Stomach smooth muscle (tissue), 2 donors: Measurements from ENCODE around the gene EXD2.
A peak's percentile ranks its signal among the peaks of the same experiment; 100 is the strongest.

Experiments
- H3K27ac ChIP-seq: one replicate; pipeline ENCODE4 v1.7.0; 2013; ENCODE audit warnings: mild to moderate bottlenecking, low read length, inconsistent platforms
- H3K27me3 ChIP-seq, 2 donors: one replicate each; pipeline ENCODE4 v1.7.0; 2013; ENCODE audit warnings: low read length in 2 of 2; ENCODE audit not compliant: insufficient read depth in 2 of 2, control insufficient read depth in 1 of 2
- H3K36me3 ChIP-seq, 2 donors: one replicate each; pipeline ENCODE4 v1.7.0; 2013; ENCODE audit warnings: low read length in 2 of 2; ENCODE audit not compliant: control insufficient read depth in 2 of 2, insufficient read depth in 2 of 2
- H3K4me1 ChIP-seq: one replicate; pipeline ENCODE4 v1.7.0; 2013; ENCODE audit warnings: low read length; ENCODE audit not compliant: control insufficient read depth, insufficient read depth
- H3K4me3 ChIP-seq, 2 donors: one replicate each; pipeline ENCODE4 v1.7.0; 2013; ENCODE audit warnings: low read length in 2 of 2
- H3K9ac ChIP-seq, 2 donors: one replicate each; pipeline ENCODE4 v1.7.0; 2013; ENCODE audit warnings: low read length in 2 of 2, mild to moderate bottlenecking in 1 of 2
- H3K9me3 ChIP-seq, 2 donors: one replicate each; pipeline ENCODE4 v1.7.0; 2013; ENCODE audit warnings: low read length in 2 of 2; ENCODE audit not compliant: control insufficient read depth in 2 of 2
- donor health status: healthy.
- donor health status: Pancreatic carcinoma.

The EXD2 gene

GRCh38 chr14:69191340-69192111 is at the start of gene EXD2:
Gene EXD2, plus strand, starts transcription at chr14:69191498. Its CDS starts 17,973 bp downstream, at chr14:69209471.
- Histone ChIP-seq H3K27me3 (no peaks in the 10 kb centered on the region), H3K4me1 (peaks cover 2% of the 10 kb centered on the region), H3K9ac (peak within 1 kb of the TSS; percentile 74 to 88), H3K36me3 (no peaks in the 10 kb centered on the region), H3K4me3 (peak within 1 kb of the TSS; percentile 68 to 95), H3K9me3 (no peaks in the 10 kb centered on the region), H3K27ac (peak within 1 kb of the TSS; percentile 31)

- H3K9ac ChIP-seq = no peak overlapping the region
- no peak overlapping the region for H3K27ac ChIP-seq
- no peak overlapping the region for H3K4me3 ChIP-seq
- H3K9me3 ChIP-seq = no peaks in the 10 kb centered on the region
- H3K4me1 ChIP-seq = peaks cover 3% of the 10 kb centered on the region
- H3K27me3 ChIP-seq = no peaks in the 10 kb centered on the region
- no peaks in the 10 kb centered on the region for H3K36me3 ChIP-seq
These were observed 49.7 kb upstream of the EXD2 start for GRCh38 chr14:69141550-69141949.

- Histone ChIP-seq H3K9me3 (no peaks in the 10 kb centered on the region), H3K9ac (no peak overlapping the region), H3K27me3 (no peaks in the 10 kb centered on the region), H3K27ac (no peak overlapping the region), H3K36me3 (no peaks in the 10 kb centered on the region), H3K4me1 (peaks cover 3% of the 10 kb centered on the region), H3K4me3 (no peak overlapping the region)
These were observed 49.2 kb upstream of the EXD2 start for GRCh38 chr14:69142101-69142500.

GRCh38 chr14:69149461-69150244 is 41.6 kb upstream of the EXD2 start:
- H3K27ac ChIP-seq = no peak overlapping the region
- no peaks in the 10 kb centered on the region for H3K9me3 ChIP-seq
- peaks cover 14% of the 10 kb centered on the region for H3K4me1 ChIP-seq
- H3K4me3 ChIP-seq = no peak overlapping the region
- H3K36me3 ChIP-seq = peaks cover 3 to 4% of the 10 kb centered on the region in 2 donors
- H3K27me3 ChIP-seq = no peaks in the 10 kb centered on the region
- no peak overlapping the region for H3K9ac ChIP-seq

- Histone ChIP-seq H3K4me1 (peaks cover 14% of the 10 kb centered on the region), H3K9me3 (no peaks in the 10 kb centered on the region), H3K9ac (peak overlapping the region; percentile 87 to 92), H3K4me3 (peak overlapping the region; percentile 90 to 95), H3K27me3 (no peaks in the 10 kb centered on the region), H3K36me3 (peaks cover 3 to 4% of the 10 kb centered on the region in 2 donors), H3K27ac (peak overlapping the region; percentile 87)
These were observed 39.7 kb upstream of the EXD2 start for GRCh38 chr14:69151458-69152180.

DNA sequence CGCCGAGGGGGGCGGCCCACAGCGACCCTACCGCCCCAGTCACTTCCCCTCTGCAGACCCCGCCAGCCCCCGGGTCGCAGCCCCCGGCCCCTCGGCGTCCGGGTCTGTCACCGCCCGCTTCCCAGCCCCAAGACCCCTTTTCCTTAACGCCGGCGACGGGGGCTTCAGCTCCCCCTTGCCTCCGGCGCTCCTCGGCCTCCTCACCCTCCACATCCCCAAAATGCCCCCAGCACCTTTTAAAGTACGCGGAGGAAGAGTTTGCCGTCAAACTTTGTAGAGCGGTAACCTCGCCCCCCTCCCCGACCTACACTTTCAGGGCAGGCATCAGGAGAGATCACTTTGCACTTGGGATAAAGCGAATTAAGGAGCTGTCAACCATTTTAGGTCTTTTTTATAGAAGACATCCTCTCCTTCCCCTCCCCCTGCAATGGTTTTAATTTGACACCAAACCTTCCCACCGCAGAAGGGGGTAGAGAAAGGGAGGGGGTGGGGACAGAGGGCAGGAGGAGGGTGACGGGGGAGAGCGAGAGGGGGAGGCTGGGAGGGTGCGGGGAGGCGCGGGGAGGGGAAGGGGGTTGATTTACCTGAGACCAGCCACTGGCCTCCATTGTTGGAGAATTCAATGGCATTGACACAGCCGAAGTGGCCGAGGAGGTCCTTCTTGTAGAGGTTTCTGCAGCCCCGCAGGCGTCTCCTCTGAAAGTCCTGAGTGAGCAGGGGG is 39.0 kb upstream of the EXD2 start:
- Histone ChIP-seq H3K9me3 (no peaks in the 10 kb centered on the region), H3K4me3 (peak overlapping the region; percentile 90 to 95), H3K27ac (peak overlapping the region; percentile 87), H3K9ac (peak overlapping the region; percentile 87 to 92), H3K27me3 (no peaks in the 10 kb centered on the region), H3K36me3 (peaks cover 3 to 4% of the 10 kb centered on the region in 2 donors), H3K4me1 (peaks cover 14% of the 10 kb centered on the region)

DNA sequence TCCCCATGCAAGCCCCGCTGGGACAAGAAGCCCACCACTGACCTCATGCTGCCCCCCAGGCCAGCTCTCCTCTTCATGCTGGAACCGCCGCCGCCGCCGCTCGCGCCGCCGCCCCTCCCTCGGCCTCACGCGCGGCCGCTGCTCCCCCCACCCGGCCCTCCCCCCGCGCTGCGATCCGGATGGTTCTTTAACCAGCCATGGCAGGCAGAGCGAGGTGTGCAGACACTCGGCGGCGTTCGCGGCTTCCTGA is 38.5 kb upstream of the EXD2 start, which contains the start of gene DCAF5:
Gene DCAF5, minus strand, starts transcription at position 218 of the 250 bp plus-strand sequence. Its CDS starts 141 bp downstream, at position 77.
- H3K9me3 ChIP-seq = no peaks in the 10 kb centered on the region
- H3K4me3 ChIP-seq = peak within 1 kb of the TSS; percentile 90 to 95
- peaks cover 3 to 4% of the 10 kb centered on the region in 2 donors for H3K36me3 ChIP-seq
- no peaks in the 10 kb centered on the region for H3K27me3 ChIP-seq
- peaks cover 14% of the 10 kb centered on the region for H3K4me1 ChIP-seq
- peak within 1 kb of the TSS; percentile 87 for H3K27ac ChIP-seq
- H3K9ac ChIP-seq = peak within 1 kb of the TSS; percentile 87 to 92

DNA sequence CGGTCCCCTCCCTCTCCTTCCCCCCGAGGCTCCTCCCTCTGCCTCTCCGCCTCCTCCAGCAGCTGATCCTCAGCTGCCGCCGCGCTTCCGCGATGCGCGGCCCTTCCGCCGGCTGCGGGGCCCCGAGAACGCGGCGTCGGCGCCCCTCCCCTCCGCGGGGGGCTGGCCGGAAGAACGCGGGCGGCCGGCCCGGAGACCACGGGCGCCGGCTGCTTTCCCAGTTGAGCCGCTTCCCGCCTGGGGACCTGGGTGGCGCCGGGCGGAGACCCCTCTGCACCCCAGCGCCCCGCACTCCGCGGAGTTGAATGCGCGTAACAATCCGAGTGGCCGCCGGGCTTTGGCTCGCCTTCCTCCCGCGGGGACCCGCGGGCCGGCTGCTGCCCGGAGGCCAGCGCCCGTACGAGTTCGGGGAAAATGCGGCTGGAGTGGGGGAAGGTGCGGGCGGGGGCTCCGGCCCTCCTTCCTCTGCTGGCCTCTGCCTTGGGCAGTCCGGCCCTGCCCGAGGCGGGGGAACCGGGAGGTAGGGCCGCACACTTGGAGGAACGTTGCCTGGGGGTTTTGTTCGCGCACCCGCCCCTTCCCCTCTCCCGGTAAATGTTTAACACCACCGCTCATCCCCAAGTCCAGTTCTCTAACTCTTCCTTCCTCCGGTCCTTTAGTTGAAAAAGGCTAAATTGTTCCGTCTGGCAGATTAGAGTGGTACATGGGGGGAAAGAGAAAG is 38.0 kb upstream of the EXD2 start:
- H3K4me3 ChIP-seq = peak overlapping the region; percentile 90
- H3K36me3 ChIP-seq = peaks cover 3 to 4% of the 10 kb centered on the region in 2 donors
- peak overlapping the region; percentile 80 to 90 for H3K9ac ChIP-seq
- H3K4me1 ChIP-seq = peaks cover 14% of the 10 kb centered on the region
- no peaks in the 10 kb centered on the region for H3K9me3 ChIP-seq
- no peaks in the 10 kb centered on the region for H3K27me3 ChIP-seq
- peak overlapping the region; percentile 87 for H3K27ac ChIP-seq

DNA sequence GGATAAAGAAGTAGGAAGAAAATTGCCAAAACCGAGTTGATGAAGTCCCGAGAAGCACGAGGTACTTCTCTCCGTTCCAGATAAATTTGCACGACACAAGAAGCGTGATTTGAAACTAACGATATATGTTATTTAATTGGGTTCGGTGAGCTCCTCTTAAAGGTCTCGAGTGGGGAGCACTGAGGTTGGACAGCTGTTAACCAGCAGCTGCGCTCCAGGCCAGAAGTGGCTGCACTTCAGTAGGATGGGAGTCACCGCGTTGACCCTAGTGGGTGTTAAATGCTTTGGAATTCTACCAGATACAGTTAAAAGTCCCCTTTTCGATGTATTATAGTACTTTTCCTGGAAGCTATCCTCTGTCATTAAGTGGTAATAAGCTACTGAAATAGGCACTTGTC is 37.4 kb upstream of the EXD2 start:
- Histone ChIP-seq H3K4me3 (peak overlapping the region; percentile 90), H3K4me1 (peaks cover 14% of the 10 kb centered on the region), H3K27ac (peak overlapping the region; percentile 87), H3K36me3 (peaks cover 0 to 3% of the 10 kb centered on the region in 2 donors), H3K9ac (peak overlapping the region; percentile 80 to 90), H3K27me3 (no peaks in the 10 kb centered on the region), H3K9me3 (no peaks in the 10 kb centered on the region)
